ENCODE measurements around the gene GSC.

DNA sequence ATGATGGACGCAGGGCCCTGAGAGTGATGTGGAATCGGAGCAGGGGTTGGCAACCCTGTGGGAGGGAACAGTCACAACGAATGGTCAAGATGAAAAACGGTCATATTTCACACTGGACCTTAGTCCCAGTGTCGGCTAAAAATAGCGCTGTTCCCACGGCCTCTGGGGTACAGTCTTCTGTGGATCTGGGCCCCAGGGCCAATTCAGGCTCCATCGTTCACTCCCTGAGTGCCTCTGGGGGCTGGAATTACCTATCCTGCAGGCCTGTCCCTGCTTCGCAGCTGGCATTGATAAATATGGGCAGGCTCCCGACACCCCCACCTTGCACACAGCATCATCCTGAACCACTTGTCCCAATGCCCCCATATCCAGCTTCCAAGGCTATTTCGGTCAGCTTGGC is 18.6 kb downstream of the GSC start:
- TF ChIP-seq, protein P1, sequence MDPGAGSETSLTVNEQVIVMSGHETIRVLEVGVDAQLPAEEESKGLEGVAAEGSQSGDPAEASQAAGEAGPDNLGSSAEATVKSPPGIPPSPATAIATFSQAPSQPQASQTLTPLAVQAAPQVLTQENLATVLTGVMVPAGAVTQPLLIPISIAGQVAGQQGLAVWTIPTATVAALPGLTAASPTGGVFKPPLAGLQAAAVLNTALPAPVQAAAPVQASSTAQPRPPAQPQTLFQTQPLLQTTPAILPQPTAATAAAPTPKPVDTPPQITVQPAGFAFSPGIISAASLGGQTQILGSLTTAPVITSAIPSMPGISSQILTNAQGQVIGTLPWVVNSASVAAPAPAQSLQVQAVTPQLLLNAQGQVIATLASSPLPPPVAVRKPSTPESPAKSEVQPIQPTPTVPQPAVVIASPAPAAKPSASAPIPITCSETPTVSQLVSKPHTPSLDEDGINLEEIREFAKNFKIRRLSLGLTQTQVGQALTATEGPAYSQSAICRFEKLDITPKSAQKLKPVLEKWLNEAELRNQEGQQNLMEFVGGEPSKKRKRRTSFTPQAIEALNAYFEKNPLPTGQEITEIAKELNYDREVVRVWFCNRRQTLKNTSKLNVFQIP (CRISPR knock-in tag; IDR thresholded peaks at IDR 0.05; ENCODE audit: borderline replicate concordance, low read depth) = no peak
- TF ChIP-seq RARB (CRISPR knock-in tag; IDR thresholded peaks at IDR 0.05) = no peak

All from SK-N-SH treated with all-trans-retinoic acid at 6 μM for 48 hours (cell line).